ENCODE data around the gene LRRN3.

LRRN3 gene

DNA sequence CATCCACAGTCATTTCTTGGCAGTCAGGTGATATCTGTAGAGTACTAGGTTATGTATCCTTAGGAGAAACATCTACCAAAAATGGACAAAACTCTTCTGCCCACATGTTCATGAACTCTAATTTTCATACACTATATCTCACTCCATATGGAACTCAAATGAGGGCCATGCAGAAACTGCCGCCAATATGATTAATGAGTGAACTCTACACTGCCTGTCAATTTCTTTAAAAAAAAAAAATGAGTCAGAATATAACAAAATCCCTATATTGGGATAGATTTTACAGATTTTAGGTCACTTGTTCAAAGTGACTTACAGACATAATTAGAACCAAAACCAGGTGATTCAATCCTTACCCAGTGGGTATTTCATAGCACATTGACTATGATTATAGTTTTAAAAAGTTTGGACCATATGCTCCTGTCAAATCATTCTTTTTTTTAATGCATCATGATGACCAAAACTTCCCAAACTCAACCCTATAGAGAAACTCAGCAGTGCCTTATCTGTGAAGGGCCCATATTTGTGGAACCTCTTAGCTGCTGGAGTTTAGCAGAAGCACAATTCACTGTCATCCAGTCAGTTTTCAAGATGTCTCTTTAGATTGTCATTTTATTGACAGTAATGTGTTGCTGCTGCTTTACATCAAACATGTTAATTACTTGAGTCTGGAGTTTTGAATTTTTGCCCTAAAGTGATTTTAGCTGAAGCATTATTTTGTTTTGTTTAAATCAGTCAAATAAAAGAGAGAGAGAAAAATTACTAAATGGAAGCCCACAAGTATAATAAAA lies 11.1 kb downstream of the LRRN3 start:
- no peak for DNase-seq (ENCODE audit: low read depth)
- H3K4me3 ChIP-seq (ENCODE audit: low read depth, low read length) = no peak overlapping the region
- TF ChIP-seq CTCF (IDR thresholded peaks at IDR 0.05; ENCODE audit: insufficient read depth, low read depth, low read length, missing control alignments) = no peak

DNA sequence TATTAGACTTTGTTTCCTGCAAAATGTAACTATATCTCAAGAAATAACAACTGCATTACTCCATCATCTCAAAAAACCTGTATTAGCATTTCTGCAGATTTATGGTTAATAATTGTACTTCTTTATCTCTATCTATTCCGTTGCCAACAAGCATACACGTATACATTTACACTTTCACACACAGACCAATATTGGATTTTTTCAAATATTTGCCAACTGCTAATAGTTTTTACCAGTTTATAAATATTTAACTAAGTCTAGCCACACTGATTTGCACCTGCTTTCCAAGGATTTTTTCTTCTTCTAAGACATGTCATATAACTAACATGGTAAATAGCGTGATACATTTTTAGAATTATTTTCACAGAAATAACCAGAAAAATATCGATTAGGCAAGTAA lies 12.2 kb downstream of the LRRN3 start:
- no peak for DNase-seq (ENCODE audit: low read depth)
- no peak for TF ChIP-seq CTCF (IDR thresholded peaks at IDR 0.05; ENCODE audit: insufficient read depth, low read depth, low read length, missing control alignments)
- H3K4me3 ChIP-seq (ENCODE audit: low read depth, low read length) = no peak overlapping the region

- no peak for TF ChIP-seq CTCF (IDR thresholded peaks at IDR 0.05; ENCODE audit: insufficient read depth, low read depth, low read length, missing control alignments)
- DNase-seq (ENCODE audit: low read depth) = no peak
- no peak overlapping the region for H3K4me3 ChIP-seq (ENCODE audit: low read depth, low read length)
Measured at GRCh38 chr7:111103678-111104274, 12.8 kb downstream of the LRRN3 start.

DNA sequence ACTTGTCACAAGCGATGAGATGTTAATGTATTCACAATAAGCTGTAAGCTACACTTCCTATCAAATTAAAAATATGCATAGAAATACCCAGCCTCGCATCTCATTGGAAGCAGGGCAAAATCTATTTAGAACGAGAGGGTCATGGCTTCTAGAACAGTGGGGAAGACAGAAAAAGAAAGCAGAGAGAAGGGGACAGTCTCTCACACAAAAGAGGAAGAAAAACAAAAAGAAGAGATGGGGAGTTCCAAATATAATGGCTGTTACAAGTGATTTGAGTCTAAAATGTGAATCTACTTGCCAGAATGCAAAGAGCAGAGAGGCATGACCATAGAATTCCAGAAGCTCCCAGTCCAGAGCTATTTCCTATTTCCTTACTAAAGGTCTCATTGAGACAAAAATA lies 13.8 kb downstream of the LRRN3 start:
- TF ChIP-seq CTCF (IDR thresholded peaks at IDR 0.05; ENCODE audit: insufficient read depth, low read depth, low read length, missing control alignments) = no peak
- no peak overlapping the region for H3K4me3 ChIP-seq (ENCODE audit: low read depth, low read length)
- no peak for DNase-seq (ENCODE audit: low read depth)

DNA sequence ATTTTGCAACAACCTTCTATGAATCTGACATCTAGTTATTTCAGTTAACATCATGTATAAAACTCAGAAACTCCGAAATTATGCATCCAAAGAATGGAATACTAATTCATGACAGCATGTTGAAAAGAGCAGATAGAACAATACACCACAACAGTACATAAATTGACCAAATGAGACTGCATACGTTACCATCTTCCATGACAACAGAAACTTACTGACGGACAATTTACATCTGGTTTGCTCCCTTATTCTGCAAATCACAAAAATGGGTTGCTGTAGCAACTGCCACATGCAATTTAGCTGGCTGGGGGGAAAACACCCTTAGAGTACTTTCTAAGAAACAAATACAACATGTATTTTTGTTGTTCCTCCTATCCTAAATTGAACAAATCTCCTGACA lies 14.3 kb downstream of the LRRN3 start:
- no peak for TF ChIP-seq CTCF (IDR thresholded peaks at IDR 0.05; ENCODE audit: insufficient read depth, low read depth, low read length, missing control alignments)
- no peak overlapping the region for H3K4me3 ChIP-seq (ENCODE audit: low read depth, low read length)
- DNase-seq (ENCODE audit: low read depth) = no peak

DNA sequence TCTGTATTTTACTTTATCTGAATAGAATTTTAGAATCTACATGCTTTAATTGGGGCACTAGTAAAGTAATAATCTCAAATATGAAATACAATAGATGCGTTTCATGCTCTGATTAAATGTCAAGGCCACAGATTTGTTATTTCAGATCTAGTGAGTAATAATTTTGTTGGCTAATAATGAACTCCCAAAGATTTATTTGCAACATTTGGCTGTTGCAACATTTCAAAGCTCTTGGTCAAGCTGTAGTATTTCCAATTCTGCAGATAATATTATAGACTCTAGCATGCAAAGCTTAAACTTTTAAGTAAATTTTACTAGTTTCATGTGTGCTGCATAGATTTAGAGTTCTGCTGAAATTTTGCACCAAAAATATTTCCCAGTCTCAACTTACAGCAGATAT lies 16.7 kb downstream of the LRRN3 start:
- no peak overlapping the region for H3K4me3 ChIP-seq (ENCODE audit: low read depth, low read length)
- TF ChIP-seq CTCF (IDR thresholded peaks at IDR 0.05; ENCODE audit: insufficient read depth, low read depth, low read length, missing control alignments) = no peak
- no peak for DNase-seq (ENCODE audit: low read depth)

All from GM12865 (cell line).